ENCODE data around the gene B4GALT6.

Gene B4GALT6

GRCh38 chr18:31695989-31696388 is 11.6 kb upstream of the B4GALT6 start:
- H3K4me3 ChIP-seq (ENCODE audit: control insufficient read depth, low read depth, low read length) = no peak overlapping the region
- DNase-seq (ENCODE audit: low read depth) = no peak
- TF ChIP-seq CTCF (IDR thresholded peaks at IDR 0.05; ENCODE audit: control insufficient read depth, insufficient read depth, low read depth, low read length, missing control alignments) = no peak

- no peak for DNase-seq (ENCODE audit: low read depth)
- TF ChIP-seq CTCF (IDR thresholded peaks at IDR 0.05; ENCODE audit: control insufficient read depth, insufficient read depth, low read depth, low read length, missing control alignments) = no peak
- H3K4me3 ChIP-seq (ENCODE audit: control insufficient read depth, low read depth, low read length) = no peak overlapping the region
These were observed 9.9 kb upstream of the B4GALT6 start for GRCh38 chr18:31694297-31694696.

- no peak overlapping the region for H3K4me3 ChIP-seq (ENCODE audit: control insufficient read depth, low read depth, low read length)
- no peak for DNase-seq (ENCODE audit: low read depth)
- TF ChIP-seq CTCF (IDR thresholded peaks at IDR 0.05; ENCODE audit: control insufficient read depth, insufficient read depth, low read depth, low read length, missing control alignments) = no peak
These were observed 4.2 kb upstream of the B4GALT6 start for GRCh38 chr18:31688606-31689005.

- no peak overlapping the region for H3K4me3 ChIP-seq (ENCODE audit: control insufficient read depth, low read depth, low read length)
- DNase-seq (ENCODE audit: low read depth) = no peak
- no peak for TF ChIP-seq CTCF (IDR thresholded peaks at IDR 0.05; ENCODE audit: control insufficient read depth, insufficient read depth, low read depth, low read length, missing control alignments)
These were observed 2.9 kb upstream of the B4GALT6 start for GRCh38 chr18:31686986-31687928.

GRCh38 chr18:31686572-31686971 is 2.2 kb upstream of the B4GALT6 start:
- H3K4me3 ChIP-seq (ENCODE audit: control insufficient read depth, low read depth, low read length) = no peak overlapping the region
- DNase-seq (ENCODE audit: low read depth) = no peak
- TF ChIP-seq CTCF (IDR thresholded peaks at IDR 0.05; ENCODE audit: control insufficient read depth, insufficient read depth, low read depth, low read length, missing control alignments) = no peak

- DNase-seq (ENCODE audit: low read depth) = no peak
- TF ChIP-seq CTCF (IDR thresholded peaks at IDR 0.05; ENCODE audit: control insufficient read depth, insufficient read depth, low read depth, low read length, missing control alignments) = no peak
- H3K4me3 ChIP-seq (ENCODE audit: control insufficient read depth, low read depth, low read length) = peak overlapping the region; percentile 32
These were observed 1.0 kb upstream of the B4GALT6 start for GRCh38 chr18:31685097-31686082.

Data from AG09309 (cell line).